Measurements from ENCODE around the gene APOH. TPM values are rescaled to one million over a fixed set of nuclear protein-coding genes. Genes with fewer than 3 reads are reported as not detected.

The APOH gene
- total RNA-seq, 1 experiment from 2014 or later = not detected

DNA sequence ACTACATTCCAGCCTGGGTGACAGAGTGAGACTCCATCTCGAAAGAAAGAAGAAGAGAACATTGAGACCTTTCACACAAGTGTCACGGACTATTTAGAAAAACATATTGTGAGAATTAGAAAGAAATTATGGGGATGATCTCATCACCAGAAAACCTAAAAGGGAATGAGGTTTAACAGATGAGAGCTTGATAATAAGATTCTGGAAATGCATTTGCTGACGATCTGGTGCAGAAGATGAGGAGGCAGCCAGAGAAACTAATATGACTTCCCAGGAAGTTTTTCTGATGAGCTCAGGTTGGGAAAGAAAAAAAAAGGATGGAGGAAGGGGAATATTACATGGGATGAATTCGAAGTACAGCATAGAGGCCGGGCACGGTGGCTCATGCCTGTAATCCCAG is 10.8 kb upstream of the APOH start:
- Mint-ChIP-seq H3K36me3 (ENCODE audit: insufficient read depth, unreplicated experiment) (no peaks in the 10 kb centered on the region), H3K4me1 (ENCODE audit: insufficient read depth, unreplicated experiment) (no peaks in the 10 kb centered on the region), H3K27me3 (ENCODE audit: insufficient read depth, unreplicated experiment) (no peaks in the 10 kb centered on the region), H3K9me3 (ENCODE audit: unreplicated experiment) (no peaks in the 10 kb centered on the region), H3K27ac (ENCODE audit: low read depth, unreplicated experiment) (no peak overlapping the region), H3K4me3 (ENCODE audit: unreplicated experiment) (no peak overlapping the region)
- no TSS peak for BruUV-seq (replicated peaks)
- intact Hi-C loops (cut with micrococcal nuclease) = no loop called here
- TF ChIP-seq, protein P1, sequence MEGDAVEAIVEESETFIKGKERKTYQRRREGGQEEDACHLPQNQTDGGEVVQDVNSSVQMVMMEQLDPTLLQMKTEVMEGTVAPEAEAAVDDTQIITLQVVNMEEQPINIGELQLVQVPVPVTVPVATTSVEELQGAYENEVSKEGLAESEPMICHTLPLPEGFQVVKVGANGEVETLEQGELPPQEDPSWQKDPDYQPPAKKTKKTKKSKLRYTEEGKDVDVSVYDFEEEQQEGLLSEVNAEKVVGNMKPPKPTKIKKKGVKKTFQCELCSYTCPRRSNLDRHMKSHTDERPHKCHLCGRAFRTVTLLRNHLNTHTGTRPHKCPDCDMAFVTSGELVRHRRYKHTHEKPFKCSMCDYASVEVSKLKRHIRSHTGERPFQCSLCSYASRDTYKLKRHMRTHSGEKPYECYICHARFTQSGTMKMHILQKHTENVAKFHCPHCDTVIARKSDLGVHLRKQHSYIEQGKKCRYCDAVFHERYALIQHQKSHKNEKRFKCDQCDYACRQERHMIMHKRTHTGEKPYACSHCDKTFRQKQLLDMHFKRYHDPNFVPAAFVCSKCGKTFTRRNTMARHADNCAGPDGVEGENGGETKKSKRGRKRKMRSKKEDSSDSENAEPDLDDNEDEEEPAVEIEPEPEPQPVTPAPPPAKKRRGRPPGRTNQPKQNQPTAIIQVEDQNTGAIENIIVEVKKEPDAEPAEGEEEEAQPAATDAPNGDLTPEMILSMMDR (IDR thresholded peaks at IDR 0.05; ENCODE audit: unreplicated experiment) = no peak
- no peak for DNase-seq (ENCODE audit: unreplicated experiment)
- POLR2A ChIA-PET = interaction anchor here (0.8 kb wide), 1 partner anchor 1339 kb away, joined by 3 read pairs; no protein-coding TSS in a partner anchor
- CTCF ChIA-PET = interaction anchor here (0.5 to 0.8 kb wide), 2 partner anchors 15 to 38 kb away, joined by 3 read pairs; no protein-coding TSS in a partner anchor

DNA sequence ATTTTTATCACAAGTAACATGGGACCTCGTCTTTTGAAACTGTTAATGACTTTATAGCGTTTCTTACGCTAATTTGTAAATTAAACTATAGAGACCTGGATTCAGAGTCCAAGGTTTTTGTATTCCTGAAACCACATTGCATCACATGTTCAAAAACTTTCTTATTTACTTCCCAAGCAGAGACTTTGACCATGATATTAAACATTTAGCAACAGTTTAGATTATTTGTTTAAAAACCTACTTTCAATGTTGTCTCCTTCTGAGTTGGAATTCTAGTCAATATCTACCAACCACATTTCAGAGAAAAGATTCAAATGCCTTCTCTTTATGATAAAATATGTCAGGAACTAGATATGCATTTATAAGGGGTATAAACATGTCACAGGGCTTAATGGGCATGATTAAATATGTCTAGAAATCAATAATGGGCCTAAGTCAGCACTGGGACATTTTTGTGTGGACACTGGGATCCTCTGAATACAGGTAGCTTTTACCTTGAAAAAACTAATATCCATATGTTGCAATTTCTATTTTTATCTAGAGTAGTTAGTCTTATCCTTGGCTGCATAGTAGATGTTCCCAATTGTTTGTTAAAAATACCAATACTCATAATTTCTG is 6.3 kb upstream of the APOH start:
- no peak overlapping the region for H3K27ac Mint-ChIP-seq (ENCODE audit: low read depth, unreplicated experiment)
- no peaks in the 10 kb centered on the region for H3K4me1 Mint-ChIP-seq (ENCODE audit: insufficient read depth, unreplicated experiment)
- intact Hi-C loops (cut with micrococcal nuclease) = no loop called here
- no peak overlapping the region for H3K4me3 Mint-ChIP-seq (ENCODE audit: unreplicated experiment)
- no peaks in the 10 kb centered on the region for H3K36me3 Mint-ChIP-seq (ENCODE audit: insufficient read depth, unreplicated experiment)
- H3K27me3 Mint-ChIP-seq (ENCODE audit: insufficient read depth, unreplicated experiment) = no peaks in the 10 kb centered on the region
- DNase-seq (ENCODE audit: unreplicated experiment) = no peak
- TF ChIP-seq, protein P1 (IDR thresholded peaks at IDR 0.05; ENCODE audit: unreplicated experiment) = no peak
- POLR2A ChIA-PET = no interaction called here
- no peaks in the 10 kb centered on the region for H3K9me3 Mint-ChIP-seq (ENCODE audit: unreplicated experiment)
- CTCF ChIA-PET = no interaction called here
- BruUV-seq (replicated peaks) = no TSS peak

GRCh38 chr17:66234611-66235010 is 5.4 kb upstream of the APOH start:
- Mint-ChIP-seq H3K27me3 (ENCODE audit: insufficient read depth, unreplicated experiment) (no peaks in the 10 kb centered on the region), H3K36me3 (ENCODE audit: insufficient read depth, unreplicated experiment) (no peaks in the 10 kb centered on the region), H3K9me3 (ENCODE audit: unreplicated experiment) (no peaks in the 10 kb centered on the region), H3K27ac (ENCODE audit: low read depth, unreplicated experiment) (no peak overlapping the region), H3K4me3 (ENCODE audit: unreplicated experiment) (no peak overlapping the region), H3K4me1 (ENCODE audit: insufficient read depth, unreplicated experiment) (no peaks in the 10 kb centered on the region)
- TF ChIP-seq, protein P1 (IDR thresholded peaks at IDR 0.05; ENCODE audit: unreplicated experiment) = no peak
- DNase-seq (ENCODE audit: unreplicated experiment) = no peak
- ChIA-PET CTCF (no interaction called here), POLR2A (no interaction called here)
- intact Hi-C loops (cut with micrococcal nuclease) = no loop called here
- no TSS peak for BruUV-seq (replicated peaks)

DNA sequence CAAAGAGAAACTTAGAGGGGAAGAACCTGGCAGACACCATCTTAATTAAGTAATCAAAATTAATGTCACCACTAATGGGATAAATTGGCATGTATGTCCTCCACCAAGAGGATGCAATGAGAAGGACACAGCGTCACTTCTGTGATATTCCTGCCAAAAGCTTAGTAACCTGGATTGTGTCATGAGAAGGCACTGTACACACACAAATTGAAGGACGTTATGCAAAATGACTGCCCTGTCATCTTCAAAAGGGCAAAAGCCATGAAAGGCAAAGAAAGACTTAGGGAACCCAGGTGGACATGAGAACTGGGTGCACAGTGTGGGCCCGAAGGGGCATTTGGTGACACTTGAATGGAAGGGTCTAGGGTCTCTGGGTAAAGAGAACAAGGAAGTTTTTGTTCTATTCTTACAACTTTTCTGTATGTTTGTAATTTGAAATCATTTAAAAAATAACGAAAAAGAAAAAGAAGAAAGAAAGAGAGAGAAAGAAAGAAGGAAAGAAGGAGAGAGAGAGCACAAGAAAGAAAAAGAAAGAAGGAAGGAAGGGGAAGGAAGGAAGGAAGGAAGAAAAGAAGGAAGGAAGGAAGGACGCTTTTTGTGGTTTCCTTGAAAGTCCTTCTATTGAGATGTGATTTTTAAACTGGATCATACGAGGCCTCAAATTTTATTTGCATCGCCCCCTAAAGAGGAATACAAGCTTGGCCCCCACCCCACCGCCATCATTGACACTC is 4.0 kb upstream of the APOH start:
- no peaks in the 10 kb centered on the region for H3K27me3 Mint-ChIP-seq (ENCODE audit: insufficient read depth, unreplicated experiment)
- intact Hi-C loops (cut with micrococcal nuclease) = no loop called here
- H3K4me1 Mint-ChIP-seq (ENCODE audit: insufficient read depth, unreplicated experiment) = no peaks in the 10 kb centered on the region
- no peaks in the 10 kb centered on the region for H3K36me3 Mint-ChIP-seq (ENCODE audit: insufficient read depth, unreplicated experiment)
- POLR2A ChIA-PET = no interaction called here
- BruUV-seq (replicated peaks) = no TSS peak
- no peak overlapping the region for H3K27ac Mint-ChIP-seq (ENCODE audit: low read depth, unreplicated experiment)
- H3K4me3 Mint-ChIP-seq (ENCODE audit: unreplicated experiment) = no peak overlapping the region
- CTCF ChIA-PET = interaction anchor here (0.6 kb wide), 1 partner anchor 44 kb away, joined by 5 read pairs; no protein-coding TSS in a partner anchor
- TF ChIP-seq, protein P1 (IDR thresholded peaks at IDR 0.05; ENCODE audit: unreplicated experiment) = no peak
- DNase-seq (ENCODE audit: unreplicated experiment) = no peak
- H3K9me3 Mint-ChIP-seq (ENCODE audit: unreplicated experiment) = no peaks in the 10 kb centered on the region

Measured in MCF 10A (cell line).